Cardiac septum (tissue), 1 donor: Measurements from ENCODE around the gene TNFSF12. TPM values are rescaled to one million over a fixed set of nuclear protein-coding genes. Genes with fewer than 3 reads are reported as not detected.

Experiments
- DNase-seq: peaks from one replicate; pipeline ENCODE4 v3.0.0-alpha.2; 2020; ENCODE audit warnings: low spot score
- intact Hi-C: fragments of 100-400 bp; cut with DNase I; formaldehyde crosslinking; loops from one replicate; pipeline ENCODE4 v1.14.0; 2022
- long read RNA-seq: library from polyadenylated mRNA; unstranded; transcript quantifications from one replicate; pipeline ENCODE4 v2.0.0, GENCODE V29; 2021
- total RNA-seq: library from RNA; stranded (reverse); fragmentation: NEBNext Ultra II Directional; extraction: Animal tissue kit (Norgen Biotek cat#: 25700); gene quantifications from one replicate; pipeline ENCODE4 v1.2.1, GENCODE V29; 2021
- donor health status: DM: no; HTN: no; CAD: no.

The TNFSF12 gene, protein sequence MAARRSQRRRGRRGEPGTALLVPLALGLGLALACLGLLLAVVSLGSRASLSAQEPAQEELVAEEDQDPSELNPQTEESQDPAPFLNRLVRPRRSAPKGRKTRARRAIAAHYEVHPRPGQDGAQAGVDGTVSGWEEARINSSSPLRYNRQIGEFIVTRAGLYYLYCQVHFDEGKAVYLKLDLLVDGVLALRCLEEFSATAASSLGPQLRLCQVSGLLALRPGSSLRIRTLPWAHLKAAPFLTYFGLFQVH
- total RNA-seq: 33.9 TPM
- long read RNA-seq, transcript TNFSF12-201 (7 exons, 1,553 nt): major isoform, 10 of 27 reads
- long read RNA-seq, partial matches to known transcripts: 8 of 27 reads
- long read RNA-seq, other reads (novel, unspliced or antisense): 7 of 27 reads

DNA sequence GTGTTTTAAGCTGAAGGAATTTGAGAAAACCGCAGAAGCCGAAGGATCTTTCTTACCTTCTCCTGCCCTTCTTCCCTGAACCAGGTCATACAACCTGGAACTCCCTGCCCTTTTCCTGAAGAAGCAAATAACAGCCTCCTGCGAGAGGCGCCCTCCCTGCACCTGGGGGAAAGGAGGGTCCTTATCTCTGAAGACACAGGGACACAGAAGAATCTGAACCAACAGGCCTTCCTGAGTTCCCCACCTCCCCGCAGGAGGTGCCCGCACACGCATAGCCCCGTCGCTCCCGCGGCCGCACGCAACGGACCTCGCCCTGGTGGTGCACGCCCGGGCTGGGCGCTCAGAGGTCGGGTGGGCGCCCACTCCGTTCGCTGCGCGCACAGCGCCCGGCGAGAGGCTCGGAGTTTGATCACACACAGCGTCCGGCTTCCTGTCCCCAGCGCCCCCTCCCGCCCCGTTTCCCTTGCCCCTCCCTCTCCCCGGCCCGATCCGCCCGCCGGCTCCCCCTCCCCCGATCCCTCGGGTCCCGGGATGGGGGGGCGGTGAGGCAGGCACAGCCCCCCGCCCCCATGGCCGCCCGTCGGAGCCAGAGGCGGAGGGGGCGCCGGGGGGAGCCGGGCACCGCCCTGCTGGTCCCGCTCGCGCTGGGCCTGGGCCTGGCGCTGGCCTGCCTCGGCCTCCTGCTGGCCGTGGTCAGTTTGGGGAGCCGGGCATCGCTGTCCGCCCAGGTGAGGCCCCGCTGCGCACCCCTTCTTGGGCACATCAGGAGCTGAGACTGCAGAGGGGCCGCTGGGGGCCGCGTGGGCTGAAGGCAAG, at the start of gene TNFSF12:
Gene TNFSF12, plus strand, starts transcription at position 474 of the 816 bp plus-strand sequence. Its CDS starts 96 bp downstream, at position 570.
- intact Hi-C loops: no loop called here
- peak; percentile 84 for DNase-seq

DNA sequence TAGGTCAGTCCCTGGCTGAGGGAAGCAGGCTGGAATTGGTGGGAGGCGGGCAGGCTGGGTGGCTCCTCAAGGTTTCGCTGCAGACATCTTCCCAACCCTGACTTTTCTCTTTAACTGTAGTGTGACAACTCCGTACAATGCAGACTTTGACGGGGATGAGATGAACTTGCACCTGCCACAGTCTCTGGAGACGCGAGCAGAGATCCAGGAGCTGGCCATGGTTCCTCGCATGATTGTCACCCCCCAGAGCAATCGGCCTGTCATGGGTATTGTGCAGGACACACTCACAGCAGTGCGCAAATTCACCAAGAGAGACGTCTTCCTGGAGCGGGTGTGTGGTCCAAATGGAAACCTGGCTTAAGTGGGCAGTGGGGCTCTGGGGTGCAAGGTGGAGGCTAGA, 49.7 kb upstream of the TNFSF12 start:
- DNase-seq: no peak
- intact Hi-C loops: no loop called here

DNA sequence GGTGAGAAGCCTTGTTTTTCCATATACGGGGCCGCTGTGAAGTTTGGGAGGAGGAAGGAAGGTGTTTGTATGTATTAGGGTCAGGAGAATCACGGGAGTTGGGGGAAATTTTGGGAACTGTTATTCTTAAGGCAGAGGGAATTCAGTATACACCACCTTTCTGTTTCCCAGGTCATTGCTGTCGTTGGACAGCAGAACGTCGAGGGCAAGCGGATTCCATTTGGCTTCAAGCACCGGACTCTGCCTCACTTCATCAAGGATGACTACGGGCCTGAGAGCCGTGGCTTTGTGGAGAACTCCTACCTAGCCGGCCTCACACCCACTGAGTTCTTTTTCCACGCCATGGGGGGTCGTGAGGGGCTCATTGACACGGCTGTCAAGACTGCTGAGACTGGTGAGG, 47.1 kb upstream of the TNFSF12 start:
- intact Hi-C loops: no loop called here
- no peak for DNase-seq

DNA sequence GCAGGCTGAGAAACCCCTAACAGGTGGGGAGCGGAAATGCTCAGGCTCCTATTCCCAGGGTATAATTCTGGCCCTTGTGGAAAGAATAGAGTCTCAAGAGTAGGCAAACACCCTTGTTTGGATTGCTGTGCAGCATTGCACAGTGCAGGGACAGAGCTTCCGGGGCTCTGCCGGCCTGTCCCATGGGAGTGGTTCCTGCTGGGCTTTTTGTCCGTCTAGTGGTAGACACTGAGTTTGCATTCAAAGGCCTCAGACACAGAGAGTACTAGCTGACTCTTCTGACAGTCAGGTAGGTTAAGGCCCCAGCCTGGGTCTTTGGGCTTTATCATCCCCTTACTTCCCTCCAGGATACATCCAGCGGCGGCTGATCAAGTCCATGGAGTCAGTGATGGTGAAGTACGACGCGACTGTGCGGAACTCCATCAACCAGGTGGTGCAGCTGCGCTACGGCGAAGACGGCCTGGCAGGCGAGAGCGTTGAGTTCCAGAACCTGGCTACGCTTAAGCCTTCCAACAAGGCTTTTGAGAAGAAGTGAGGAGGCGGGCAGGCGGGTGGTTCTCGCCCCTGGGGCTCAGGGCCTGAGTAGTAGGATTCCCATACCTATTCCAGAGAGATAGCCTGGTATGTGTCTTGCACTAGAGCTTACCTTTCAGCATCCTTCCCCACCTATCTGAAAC, 46.5 kb upstream of the TNFSF12 start:
- DNase-seq: no peak
- intact Hi-C loops: no loop called here

DNA sequence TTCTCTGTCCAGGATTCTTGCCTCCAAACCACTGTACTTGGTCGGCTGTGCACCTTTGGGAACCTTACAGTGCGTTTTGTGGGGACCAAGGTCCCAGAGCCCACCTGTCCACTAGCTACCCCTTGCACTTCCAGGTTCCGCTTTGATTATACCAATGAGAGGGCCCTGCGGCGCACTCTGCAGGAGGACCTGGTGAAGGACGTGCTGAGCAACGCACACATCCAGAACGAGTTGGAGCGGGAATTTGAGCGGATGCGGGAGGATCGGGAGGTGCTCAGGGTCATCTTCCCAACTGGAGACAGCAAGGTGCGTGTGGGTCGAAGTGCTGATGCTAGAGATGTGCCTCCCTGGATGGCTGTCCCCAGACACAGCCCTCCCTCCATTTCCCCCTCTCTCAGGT, 45.9 kb upstream of the TNFSF12 start:
- intact Hi-C loops: no loop called here
- DNase-seq: no peak

DNA sequence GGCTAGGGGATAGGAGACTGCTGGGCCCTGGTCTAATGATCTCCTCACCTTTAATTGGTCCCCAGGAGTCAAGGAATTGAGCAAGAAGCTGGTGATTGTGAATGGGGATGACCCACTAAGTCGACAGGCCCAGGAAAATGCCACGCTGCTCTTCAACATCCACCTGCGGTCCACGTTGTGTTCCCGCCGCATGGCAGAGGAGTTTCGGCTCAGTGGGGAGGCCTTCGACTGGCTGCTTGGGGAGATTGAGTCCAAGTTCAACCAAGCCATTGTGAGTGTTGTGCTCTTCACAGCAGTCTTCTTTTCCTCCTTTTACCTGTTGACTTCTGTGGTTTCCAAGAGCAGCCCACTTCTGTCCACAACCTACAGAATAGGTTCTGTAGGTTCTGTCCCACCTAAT, 45.3 kb upstream of the TNFSF12 start:
- intact Hi-C loops: no loop called here
- no peak for DNase-seq

DNA sequence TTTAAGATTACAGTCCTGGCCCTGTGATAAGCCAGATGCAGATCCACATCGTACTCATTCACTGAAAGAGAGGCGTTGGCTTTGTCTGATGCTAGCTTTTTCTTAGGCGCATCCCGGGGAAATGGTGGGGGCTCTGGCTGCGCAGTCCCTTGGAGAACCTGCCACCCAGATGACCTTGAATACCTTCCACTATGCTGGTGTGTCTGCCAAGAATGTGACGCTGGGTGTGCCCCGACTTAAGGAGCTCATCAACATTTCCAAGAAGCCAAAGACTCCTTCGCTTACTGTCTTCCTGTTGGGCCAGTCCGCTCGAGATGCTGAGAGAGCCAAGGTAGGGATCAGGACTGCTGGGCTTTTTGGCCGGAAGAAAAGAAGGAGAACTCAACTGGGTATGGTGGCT, 40.7 kb upstream of the TNFSF12 start:
- intact Hi-C loops: no loop called here
- no peak for DNase-seq

DNA sequence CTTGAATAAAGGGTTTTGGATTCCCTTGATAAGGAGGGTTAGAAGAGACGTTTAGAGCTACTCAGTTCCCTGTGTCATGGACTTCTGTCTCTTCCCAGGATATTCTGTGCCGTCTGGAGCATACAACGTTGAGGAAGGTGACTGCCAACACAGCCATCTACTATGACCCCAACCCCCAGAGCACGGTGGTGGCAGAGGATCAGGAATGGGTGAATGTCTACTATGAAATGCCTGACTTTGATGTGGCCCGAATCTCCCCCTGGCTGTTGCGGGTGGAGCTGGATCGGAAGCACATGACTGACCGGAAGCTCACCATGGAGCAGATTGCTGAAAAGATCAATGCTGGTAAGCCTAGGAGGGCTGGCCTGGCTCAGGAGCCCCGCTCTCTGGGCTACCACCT, 40.0 kb upstream of the TNFSF12 start:
- intact Hi-C loops: no loop called here

DNA sequence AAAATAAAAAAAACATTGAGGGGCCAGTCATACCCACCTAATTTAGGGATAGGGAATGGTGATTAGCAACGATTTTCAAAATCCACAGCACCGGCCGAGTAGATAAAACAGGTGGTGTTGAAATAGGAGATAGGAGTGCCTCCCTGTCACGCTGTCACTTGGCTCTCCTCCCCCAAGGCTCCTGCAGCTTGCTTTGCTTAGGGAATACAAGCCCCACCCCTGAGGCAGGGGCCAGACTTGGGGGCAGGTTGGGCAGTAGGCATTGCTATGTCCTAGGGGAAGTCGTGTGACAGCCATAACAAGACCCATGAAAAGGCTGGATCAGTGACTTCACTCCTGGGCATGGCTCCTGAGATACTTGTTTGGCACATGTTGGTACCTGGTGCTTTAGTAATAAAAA, 38.9 kb upstream of the TNFSF12 start:
- DNase-seq: no peak
- intact Hi-C loops: no loop called here

More for the DNA sequence above, 40.0 kb upstream of the TNFSF12 start:
- DNase-seq: no peak

DNA sequence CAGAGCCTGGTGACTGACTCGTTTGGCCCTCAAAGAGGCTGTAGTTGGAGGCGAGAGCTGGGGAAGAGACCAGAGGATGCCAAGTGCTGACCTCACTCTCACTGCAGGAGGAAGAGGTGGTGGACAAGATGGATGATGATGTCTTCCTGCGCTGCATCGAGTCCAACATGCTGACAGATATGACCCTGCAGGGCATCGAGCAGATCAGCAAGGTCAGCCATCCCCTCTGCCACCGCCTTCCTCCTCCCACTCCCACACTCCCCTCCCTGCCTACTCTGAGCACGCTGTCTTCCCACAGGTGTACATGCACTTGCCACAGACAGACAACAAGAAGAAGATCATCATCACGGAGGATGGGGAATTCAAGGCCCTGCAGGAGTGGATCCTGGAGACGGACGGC, 37.8 kb upstream of the TNFSF12 start:
- intact Hi-C loops: no loop called here
- DNase-seq: no peak

DNA sequence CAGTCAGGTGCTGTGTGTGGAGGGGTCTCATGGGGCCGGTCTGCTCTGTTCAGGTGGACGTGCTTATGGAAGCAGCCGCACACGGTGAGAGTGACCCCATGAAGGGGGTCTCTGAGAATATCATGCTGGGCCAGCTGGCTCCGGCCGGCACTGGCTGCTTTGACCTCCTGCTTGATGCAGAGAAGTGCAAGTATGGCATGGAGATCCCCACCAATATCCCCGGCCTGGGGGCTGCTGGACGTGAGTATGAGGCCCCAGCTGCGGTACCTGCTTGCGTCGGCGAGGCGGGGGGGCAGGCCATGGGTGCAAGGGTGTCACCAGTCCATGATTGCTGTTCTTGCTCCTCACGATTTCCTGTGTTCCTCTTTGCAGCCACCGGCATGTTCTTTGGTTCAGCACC, 36.8 kb upstream of the TNFSF12 start:
- no peak for DNase-seq
- intact Hi-C loops: no loop called here

DNA sequence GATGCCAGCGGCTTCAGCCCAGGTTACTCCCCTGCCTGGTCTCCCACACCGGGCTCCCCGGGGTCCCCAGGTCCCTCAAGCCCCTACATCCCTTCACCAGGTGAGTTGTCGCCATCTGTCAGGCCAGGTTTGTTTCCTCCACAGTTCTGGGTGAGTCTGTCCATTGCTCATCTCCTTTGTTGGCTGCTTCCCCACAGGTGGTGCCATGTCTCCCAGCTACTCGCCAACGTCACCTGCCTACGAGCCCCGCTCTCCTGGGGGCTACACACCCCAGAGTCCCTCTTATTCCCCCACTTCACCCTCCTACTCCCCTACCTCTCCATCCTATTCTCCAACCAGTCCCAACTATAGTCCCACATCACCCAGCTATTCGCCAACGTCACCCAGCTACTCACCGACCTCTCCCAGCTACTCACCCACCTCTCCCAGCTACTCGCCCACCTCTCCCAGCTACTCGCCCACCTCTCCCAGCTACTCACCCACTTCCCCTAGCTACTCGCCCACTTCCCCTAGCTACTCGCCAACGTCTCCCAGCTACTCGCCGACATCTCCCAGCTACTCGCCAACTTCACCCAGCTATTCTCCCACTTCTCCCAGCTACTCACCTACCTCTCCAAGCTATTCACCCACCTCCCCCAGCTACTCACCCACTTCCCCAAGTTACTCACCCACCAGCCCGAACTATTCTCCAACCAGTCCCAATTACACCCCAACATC, 35.9 kb upstream of the TNFSF12 start:
- intact Hi-C loops: no loop called here
- no peak for DNase-seq

DNA sequence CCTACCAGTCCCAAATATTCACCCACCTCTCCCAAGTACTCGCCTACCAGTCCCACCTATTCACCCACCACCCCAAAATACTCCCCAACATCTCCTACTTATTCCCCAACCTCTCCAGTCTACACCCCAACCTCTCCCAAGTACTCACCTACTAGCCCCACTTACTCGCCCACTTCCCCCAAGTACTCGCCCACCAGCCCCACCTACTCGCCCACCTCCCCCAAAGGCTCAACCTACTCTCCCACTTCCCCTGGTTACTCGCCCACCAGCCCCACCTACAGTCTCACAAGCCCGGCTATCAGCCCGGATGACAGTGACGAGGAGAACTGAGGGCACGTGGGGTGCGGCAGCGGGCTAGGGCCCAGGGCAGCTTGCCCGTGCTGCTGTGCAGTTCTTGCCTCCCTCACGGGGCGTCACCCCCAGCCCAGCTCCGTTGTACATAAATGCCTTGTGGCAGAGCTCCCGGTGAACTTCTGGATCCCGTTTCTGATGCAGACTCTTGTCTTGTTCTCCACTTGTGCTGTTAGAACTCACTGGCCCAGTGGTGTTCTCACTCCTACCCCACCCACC, 34.9 kb upstream of the TNFSF12 start:
- DNase-seq: no peak
- intact Hi-C loops: loop anchor here (2.0 kb wide), 1 partner anchor 47 kb away; the partner anchor contains the start of gene SENP3

DNA sequence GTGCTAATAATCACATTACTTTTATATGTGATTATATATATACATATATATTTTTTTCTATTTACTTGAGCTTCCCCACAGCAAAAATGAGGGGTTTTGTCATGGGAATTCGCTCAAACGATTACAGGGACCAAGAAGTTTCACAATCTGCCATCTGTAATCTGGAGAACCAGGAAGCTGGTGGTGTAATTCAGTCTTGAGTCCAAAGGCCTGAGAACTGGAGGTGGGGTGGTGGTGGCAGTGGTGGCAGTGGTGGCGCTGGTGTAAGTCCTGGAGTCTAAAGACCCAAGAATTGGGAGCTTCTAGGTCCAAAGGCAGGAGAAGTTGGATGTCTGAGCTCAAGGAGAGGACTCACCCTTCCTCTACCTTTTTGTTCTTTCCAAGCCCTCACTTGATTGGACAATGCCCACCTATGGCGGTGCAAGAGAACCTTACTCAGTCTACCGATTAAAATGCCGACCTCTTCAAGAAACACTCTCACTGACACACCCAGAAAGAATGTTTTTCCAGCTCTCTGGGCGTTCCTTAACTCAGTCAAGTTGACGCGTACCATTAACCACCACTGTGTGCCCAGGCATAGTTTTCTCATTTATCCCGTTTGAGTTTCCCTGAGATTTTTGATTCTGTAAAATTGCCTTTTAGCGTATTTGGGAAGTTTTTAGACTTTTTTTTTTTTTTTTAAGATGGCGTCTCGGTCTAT, 32.8 kb upstream of the TNFSF12 start:
- no peak for DNase-seq
- intact Hi-C loops: loop anchor here (2.0 kb wide), 1 partner anchor 45 kb away; the partner anchor contains the start of gene SENP3

DNA sequence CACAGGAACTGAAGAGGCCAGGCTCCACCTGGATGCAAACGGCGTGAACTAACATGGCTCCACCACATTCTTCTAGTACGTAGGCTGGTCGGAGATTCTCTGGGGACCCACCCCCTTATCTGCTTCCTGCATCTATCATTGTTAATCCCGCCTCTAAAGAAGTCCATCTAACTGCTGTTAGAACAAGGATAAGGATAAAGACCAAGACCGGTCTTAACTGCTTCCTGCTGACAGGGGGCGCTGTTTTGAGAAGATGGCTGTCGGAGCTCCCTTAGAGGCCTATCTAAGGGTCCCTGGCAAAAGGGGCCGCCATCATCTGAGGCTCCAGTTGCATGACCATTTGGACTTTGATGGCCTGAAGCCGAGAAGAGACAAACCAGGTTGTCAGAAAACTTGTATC, 25.8 kb upstream of the TNFSF12 start:
- peak; percentile 79 for DNase-seq
- intact Hi-C loops: no loop called here

DNA sequence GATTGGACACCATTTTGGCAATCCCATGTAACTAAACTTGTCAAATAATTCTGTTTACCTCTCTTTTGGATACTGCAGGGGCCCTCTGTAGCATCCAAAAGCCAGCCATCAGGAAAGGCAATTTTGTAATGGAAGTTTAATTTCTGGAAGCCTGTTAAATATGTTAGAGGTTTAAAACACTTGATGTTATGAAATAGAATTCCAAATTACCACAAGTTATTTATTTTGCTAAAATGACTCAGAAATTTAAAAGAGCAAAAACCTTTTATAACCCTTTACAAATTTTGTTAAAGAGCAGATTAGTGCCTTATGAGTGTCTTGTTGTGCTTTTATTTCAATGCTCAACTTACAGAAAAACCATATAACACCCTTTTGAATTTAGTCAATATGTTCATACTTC, 20.0 kb upstream of the TNFSF12 start:
- intact Hi-C loops: no loop called here
- no peak for DNase-seq

DNA sequence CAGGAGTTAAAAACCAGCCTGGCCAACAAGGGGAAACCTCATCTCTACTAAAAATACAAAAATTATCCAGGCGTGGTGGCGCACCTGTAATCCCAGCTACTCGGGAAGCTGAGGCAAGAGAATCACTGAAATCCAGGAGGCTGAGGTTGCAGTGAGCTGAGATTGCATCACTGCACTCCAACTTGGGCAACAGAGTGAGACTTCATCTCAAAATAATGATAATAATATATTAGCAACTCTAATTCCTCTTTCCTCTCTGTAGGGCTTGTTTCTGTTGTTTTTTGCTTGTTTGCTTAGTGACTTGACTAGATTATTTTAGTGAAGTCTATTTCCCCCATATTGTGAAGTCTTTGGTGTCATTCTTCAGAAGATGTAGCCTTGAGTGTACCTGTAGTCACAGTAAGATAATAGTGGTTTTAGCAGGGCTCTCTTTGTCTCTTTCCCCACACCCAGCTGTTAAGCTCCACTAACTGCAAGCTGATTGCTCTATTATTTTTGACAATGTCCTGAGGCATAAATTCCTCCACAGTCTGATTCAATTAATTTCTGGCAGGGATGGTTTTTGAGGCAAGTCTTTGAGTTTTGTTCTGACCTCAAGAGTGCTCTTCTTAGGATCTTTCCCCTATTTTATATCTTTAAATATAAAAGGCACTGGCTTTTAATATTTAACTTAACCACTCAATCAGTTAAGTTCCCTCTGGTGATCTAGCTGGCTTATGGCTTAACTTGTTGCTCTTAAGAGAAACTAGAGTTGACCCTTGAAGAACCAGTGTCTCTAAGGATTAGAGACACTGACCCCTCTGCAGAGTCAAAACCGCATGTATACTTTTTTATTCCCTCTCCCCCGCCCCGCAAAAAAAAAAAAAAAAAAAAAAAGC, 18.6 kb upstream of the TNFSF12 start:
- no peak for DNase-seq
- intact Hi-C loops: no loop called here

DNA sequence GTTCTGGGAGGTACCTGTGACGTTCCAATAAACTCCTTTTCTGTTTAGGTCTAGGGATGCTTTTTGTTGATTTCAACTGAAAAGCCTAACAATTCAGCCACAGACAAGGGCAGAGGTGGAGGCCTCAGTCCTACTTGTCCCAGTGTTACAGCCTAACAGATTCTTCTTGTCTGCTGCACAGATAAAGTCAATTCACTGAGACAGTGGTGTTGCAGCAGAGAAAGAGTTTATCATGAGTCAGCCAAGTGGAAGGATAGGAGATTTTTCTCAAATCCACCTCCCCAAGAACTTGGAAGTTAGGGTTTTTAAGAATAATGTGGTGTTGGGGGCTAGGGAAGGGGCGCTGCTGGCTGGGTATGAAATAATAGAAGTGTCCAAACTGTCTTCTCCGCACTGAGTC, 10.8 kb upstream of the TNFSF12 start:
- DNase-seq: no peak
- intact Hi-C loops: no loop called here
